GM03348 (cell line): Measurements from ENCODE around the gene UNC93A.
"Not testable (repeated sequence)": the region's sequence is repeated elsewhere in the genome, so short reads cannot be mapped to it uniquely, and the experiment has no call there.

Source experiments
- DNase-seq: peaks from one replicate; pipeline ENCODE4 v3.0.0; 2012; ENCODE audit warnings: low spot score

Gene UNC93A

DNA sequence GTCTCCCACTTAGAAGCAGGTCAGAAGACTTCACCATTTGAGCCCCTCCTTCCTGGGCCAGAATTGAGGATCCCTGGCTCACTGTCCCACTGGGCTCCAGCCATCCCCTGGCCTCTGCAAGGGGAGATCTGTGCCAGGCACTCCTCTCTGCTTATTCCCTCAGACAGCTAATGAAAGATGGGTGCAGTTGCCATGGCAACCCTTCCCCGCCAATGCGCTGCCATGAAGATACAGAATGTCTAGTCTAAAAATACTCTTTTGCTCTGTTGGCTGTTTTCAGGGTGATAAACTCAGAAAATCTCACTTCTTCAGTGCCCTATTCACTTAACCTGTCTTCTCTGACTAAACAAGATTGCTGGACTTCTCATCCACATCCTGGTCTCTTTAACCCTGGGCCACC, 20.2 kb downstream of the UNC93A start:
- no peak for DNase-seq

DNA sequence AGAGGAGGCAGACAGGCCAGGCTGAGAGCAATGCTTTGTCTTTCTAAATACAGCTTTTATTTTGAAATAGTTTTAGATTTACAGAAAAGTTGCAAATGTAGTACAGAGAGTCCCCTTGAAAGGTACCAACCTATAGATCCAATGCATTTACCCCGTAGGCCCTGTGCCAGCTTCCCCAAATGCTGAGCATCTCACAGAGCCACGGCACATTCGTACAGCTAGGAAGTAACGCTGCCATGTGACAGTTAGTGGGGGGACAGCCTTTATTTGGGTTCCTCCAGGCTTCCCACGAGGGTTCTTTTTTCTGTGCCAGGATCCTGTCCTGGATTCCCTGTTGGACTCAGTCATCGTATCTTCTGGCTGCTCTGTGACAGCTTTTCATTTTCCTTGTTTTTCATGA, 20.6 kb downstream of the UNC93A start:
- DNase-seq = not testable (repeated sequence)

DNA sequence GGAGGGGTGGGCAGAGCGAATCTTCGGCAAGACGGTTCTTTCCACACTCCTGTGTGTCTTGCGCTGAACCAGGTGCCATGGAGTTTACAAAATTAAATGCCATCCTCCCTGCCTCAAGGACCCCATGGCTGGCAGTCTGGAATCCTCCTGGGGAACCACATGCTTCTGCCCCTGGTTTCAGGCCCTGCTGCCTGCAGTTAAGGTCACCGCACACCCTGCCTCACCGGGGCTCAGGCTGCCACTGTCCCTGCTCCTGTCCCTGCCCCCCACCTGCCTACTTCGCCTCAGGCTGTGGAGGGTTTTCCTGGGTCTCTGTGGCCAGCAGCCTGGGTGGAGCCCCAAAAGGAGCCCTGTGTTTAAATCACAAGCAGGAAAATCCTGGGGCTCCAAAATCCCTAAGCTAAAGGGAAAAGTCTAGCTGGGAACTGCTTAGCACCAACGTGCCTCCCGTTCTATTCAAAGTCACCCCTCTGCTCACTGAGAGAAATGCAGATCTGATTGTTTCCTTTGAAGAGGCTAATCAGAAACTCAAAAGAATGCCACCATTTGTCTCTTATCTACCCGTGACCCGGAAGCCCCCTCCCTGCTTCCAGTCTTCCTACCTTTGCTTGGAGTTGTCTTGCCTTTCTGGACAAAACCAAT, 23.2 kb downstream of the UNC93A start:
- DNase-seq = no peak

DNA sequence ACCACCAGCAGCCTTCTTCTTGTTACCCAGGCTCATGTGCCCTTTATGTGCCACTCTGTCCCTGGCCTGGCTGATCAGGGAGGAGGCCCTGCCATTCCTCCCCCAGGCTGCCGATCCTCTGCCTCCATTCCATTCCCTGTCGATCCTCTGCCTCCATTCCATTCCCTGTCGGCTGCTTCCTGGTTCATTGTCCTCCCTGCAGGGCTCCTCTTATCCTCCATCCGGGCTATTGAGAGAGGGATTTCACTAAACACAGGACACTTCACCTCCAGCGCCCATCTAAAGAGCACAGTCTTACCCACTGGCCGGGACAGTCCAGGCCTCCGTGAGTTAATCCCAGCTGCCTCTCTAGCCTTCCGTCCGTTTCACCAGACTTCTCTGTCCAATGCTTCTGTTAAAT, 26.1 kb downstream of the UNC93A start:
- no peak for DNase-seq

DNA sequence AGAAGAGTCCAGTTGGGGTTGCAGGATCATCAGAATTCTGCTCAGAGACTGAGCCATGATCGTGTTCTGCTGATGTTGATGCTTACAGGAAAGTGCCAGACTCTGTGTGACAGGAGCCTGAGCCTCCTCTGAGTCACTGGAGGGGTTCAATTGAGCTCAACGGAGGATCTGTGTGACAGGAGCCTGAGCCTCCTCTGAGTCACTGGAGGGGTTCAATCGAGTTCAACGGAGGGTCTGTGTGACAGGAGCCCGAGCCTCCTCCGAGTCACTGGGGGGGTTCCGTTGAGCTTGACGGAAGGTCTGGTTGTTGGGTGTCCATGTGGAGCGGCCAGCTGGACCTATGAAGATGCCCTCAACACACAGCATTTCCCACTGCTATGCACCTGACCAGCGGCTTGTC, 27.2 kb downstream of the UNC93A start:
- not testable (repeated sequence) for DNase-seq

DNA sequence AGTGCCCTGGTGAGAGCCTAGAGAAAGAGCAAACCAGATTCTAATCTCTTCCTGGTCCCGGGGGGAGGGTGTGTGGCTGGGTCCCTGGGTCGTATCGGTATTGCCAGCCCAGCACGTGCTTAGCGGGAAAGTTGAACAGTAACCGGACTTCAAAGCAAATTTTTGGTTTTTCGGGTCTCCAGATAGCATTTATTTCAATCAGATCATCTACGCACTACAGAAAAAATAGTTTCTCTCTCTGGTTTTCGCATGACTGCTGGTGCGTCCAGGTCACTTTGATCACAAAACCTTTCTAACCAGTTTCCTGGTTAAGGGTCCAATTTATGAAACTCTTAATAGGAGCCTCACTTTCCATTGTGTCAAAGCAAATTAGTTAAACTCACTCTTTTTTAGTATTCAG, 27.7 kb downstream of the UNC93A start:
- not testable (repeated sequence) for DNase-seq

DNA sequence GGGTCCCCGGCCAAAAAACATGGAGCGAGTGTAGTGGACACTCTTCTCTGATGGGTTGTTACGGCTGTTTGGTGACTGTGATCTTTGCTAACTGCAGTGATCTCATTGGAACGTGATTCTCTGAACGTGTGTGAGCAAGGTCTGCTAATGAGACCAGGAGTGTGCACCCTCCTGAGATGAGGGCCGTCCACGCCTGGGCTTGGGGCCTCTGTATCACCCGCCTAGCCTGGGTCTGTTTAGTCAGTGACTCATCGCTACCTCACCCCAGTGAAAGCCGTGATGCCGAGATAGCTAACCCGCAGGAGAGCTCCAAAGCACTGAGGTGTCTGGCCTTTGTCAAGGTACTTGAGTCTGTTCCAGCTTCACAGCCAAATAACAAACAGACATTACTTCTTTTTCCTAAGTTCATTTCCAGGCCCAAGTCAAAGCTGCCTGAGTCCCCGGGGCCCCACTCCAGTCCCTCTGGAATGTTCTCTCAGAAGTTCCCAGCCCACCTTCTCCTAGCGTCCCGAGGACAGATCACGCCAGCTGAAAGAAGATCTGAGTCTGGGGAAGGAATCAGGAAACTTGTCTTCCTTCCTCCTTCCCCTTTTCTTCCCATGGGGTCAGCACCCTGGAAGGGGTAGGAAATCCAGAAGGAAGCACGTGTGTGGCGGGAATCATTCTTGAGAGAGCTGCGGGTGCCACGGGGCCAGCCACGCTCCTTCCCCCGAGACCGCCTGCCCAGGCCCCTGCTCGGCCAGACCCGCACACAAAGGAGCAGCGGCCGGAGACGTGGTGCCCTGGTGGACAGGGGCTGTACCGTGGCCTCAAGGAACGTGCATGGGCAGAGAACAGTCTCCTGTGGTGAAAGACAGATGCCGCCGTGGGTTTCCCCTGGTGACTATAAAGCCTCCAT, 29.0 kb downstream of the UNC93A start:
- not testable (repeated sequence) for DNase-seq

DNA sequence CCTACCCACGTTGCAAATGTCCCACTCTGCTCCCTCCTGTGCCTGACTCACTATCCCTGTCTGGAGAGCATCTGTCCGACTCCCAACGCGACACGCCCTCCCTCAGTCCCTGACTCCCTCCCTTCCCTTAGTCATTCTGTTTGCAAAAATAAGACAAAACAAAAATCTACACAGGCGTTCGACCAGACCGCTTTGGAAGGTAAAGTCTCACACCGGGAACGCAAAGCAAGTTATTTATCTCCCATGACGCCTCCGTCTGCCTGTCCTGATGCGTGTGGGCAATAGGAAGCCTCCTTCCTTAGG, 29.6 kb downstream of the UNC93A start:
- DNase-seq = not testable (repeated sequence)

DNA sequence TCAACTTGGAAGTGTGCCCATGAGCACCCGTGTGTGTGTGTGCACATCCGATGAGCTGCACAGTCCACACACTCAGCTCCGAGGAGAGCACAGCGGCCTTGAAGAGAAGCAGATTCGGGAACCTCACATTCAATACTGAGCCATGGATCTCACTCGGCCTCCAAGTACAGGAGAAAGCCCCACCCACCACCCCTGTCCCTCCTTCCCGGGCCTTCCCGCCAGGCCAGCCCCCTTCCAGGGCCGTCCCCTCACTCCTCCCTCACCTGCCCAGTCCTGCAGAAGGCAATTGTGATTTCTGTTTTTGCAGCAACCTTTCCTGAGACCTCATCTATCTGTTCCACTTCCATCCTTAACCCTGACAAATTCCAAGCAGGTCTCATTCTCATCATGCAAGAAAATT, 30.1 kb downstream of the UNC93A start:
- DNase-seq = not testable (repeated sequence)

DNA sequence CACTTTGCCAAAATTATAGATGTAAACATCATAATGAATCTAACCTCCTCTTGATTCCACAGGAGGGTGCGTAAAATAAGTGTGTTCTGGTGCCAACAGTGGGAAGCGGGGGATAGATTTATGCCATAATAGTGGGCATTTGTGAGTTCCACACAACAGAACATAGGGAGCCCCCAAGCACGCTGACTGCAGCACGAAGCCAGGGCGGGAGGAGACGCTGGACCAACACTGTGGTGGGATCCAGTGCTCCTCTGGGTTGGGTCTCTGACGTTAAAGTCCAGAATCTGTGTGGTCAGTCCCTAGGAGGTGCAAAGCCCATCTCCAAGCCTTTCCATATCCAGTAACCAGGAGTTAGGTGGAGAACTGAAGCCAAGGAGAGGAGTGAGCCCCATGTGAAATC, 32.0 kb downstream of the UNC93A start:
- no peak for DNase-seq

DNA sequence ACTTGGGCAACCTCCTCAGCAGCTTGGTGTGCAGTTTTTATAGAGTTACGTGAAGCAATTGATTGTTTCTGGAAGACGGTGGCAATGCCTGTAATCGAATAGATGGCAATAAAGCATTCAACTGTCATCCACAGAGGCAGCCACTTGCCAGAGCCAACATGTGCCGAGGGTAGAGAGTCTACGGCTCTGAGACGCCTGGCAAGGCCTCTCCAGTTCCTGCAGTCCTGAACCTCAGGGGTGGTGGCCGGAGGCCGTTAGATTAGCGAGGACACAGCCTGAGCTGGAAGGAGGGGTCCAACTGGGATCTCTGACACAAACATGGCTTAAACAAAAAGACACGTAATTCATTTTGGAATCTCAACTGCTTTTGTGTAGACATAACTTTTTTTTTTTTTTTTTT, 33.0 kb downstream of the UNC93A start:
- DNase-seq = no peak

DNA sequence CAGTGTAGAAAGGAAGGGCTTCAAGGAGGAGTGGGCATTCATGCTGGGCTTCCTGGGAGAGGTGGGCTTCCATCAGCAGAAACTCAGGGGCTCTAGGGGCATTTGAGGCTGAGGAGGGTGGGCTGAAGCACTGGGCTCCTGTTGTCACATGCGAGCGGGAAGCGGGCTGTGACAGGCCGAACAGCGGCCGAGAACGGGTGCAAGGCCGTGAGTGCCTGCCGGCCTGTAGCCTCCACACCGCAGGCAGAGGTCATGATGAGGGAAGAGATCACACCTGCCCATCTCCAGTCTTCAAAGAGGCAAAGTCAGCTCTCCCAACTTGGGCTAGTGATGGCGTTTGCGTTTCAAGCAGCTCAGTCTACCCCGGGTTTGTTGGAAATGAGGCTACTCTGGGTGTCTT, 34.7 kb downstream of the UNC93A start:
- DNase-seq = no peak

DNA sequence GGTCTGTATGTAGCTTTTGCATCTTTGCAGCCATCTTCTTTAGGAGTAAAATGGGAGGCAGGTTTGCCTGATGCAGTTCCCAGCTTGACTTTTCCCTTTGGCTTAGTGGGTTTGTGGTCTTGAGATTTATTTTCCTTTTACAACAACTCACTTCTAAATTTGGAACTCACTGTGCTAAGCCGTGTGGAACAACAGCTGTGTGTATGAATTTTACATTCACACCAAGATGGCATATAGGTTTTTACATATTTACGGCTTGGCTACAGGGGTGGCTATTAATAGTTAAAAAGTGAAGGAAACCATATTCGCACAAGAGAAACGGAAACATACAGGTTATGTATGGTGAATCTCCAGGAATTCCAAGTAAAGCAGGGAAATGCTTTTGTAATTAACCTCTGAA, 36.3 kb downstream of the UNC93A start:
- no peak for DNase-seq

DNA sequence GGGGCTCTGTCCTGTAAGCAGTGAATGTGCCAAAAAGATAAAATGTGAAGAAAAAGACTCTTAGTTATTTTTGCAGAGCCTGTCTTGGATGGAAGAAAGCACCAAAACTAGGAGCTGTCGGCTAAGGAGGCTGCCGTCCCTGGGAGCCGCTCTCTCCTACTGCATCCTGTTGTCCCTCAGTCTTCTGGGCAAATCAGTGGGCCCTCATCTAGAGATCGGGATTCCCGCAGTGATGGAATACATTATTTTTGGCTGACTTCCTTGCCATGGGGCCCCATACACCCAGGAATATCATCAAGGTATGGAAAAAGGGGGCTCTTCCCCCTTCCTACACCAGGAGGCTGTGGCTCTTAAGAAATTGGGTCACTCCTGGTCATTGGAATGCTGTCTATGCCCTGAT, 37.0 kb downstream of the UNC93A start:
- DNase-seq = no peak

DNA sequence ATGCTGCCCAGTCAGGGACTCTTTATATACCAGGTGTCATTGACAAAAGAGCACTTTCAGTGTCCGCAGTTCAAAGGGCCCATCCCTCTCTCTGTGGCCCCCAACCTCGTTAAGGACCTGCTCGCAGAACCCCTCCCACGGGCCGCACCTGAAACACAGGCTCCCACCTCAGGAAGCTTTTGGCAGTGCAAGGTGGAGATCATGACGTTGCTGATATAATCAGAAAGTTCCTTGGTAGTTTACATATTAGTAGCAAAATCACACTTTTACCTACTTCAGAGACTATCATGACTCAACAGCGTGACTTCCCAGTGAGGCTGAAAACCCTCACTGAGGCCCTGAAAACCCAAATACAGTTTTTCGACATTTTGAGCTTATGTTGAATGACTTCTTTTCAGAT, 37.9 kb downstream of the UNC93A start:
- no peak for DNase-seq

DNA sequence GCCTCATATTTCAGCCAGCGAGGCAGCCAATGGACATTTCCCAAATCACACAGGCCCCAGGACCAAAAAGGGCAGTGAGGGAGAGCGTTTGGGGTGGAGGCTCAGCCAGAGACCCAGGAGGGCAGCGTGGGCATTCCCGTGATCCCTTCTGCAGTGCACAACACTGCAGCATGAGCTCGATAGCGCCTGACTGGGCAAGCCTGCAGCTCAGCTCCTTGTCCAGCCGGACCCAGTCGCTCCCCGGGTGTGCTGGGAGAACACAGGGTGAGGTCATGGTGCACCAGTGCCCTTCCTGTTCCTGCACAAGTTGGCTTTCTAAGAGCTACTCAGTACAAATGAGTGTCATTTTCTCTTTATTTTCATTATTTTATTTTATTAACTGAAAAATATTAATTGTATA, 39.6 kb downstream of the UNC93A start:
- no peak for DNase-seq

DNA sequence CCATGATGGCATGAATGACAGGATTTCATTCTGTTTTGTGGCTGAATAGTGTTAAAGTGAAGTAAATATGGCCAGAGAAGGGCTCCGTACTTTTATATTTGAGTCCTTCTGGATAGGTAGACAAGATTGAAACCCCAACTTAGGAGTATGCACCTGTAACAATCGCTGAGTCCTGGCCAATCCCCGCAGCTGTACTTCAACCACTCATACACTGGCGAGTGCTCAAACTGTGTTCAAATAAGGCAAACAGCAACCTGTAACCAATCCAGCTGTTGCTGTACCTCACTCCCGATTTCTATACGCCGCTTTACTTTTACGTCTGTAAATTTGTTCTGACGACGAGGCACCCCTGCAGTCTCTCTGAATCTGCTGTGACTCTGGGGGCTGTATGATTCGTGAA, 40.5 kb downstream of the UNC93A start:
- no peak for DNase-seq

DNA sequence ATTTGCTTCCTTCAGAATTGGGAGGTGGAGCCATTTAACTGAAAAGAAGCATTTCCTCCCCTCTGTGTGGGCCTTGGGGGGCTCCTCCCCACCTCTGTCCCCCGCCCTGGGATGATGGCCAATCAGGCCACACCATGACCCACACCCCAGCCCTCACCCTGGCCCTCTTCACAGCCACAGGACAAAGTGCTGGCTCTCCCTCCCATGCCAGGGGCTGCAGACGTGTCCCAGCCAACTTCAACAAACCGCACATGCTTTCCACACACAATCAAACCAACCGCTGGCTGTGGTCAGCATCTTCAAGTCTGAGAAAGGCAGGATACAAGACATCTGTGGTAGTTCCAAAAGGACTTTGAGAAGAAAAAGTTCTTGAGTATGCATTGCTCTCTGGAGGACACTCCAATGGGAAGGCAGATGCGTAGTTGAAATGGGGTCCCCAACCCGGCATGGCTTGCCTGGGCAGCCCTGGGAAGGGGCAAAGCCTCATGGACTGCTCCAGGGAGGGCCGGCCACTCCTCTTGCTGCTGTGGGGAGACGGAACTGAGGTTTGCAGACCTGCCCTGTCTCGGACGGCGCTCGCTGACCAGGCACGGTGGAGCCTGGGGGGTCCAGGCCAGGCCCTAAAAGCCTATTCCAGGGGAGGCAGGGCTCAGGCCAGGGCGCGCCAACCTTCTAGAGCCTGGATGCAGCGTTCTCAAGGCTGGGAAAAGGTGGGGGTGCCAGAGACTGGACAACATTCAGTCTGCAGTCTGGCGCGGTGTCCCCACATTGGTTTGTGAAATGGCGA, 45.9 kb downstream of the UNC93A start:
- no peak for DNase-seq

DNA sequence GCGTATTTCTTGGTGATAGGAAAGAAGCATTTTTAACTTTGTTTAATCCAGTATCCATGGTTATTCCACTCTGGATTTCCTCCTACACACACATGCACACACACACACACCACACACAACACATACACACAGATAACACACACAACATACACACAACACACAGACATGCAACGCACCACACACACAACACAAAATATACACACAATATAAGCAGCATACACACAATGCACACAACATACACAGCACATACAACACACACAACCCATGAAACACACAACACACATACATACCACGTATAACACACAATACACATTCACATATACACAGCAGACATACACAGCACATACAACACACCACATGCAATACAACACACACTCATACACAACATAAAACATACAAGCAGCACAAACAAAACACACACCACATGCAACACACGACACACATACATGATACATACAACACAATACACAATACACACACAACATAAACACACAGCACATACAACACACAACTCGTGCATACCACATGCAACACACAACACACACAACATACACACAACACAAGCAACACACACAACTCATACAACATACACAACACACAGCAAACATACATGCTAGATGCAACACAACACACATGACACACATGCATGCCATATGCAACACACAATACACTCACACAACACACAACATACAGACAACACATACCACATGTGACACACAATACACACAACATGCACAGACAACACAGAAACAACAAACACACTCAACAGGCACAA, 46.7 kb downstream of the UNC93A start:
- DNase-seq = no peak

DNA sequence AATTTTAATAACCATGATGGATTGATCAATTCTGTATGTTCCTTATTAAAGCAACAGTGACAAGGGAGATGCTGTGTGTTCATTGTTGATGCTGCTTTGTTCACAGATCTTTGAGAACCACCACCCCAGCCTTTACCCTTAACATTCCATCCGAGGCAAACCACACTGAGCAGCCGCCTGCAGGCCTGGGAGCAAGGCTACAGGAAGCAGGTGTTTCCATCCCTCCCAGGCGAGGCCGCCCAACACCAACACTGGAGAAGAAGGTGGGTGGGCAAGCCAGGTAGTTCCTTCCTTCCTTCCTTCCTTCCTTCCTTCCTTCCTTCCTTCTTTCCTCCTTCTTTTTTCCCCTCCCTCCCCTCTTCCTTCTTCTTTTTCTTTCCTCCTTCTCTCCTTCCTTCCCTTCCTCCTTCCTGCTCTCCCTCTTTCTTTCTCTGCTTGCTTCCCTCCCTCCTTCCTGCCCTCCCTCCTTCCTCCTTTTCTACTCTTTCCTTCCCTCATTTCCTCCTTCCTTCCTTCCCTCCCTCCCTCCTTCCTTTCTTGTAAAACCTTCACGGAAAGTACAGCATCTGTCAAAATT, 47.5 kb downstream of the UNC93A start:
- DNase-seq = no peak

DNA sequence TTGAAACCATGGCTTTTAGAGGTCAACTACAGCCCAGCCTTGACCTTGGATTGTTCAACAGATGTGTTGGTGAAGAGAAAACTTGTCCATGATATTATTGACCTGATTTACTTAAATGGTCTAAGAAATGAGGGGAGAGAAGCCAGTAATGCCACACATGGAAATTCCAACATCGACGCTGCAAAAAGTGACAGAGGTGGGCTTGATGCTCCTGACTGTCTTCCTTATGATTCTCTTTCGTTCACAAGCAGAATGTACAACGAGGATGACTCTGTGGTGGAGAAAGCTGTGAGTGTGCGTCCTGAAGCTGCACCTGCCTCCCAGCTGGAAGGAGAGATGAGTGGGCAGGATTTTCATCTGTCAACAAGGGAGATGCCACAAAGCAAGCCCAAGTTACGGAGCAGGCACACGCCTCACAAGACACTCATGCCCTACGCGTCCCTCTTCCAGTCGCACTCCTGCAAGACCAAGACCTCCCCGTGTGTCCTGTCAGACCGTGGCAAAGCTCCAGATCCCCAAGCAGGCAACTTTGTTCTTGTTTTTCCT, 50.0 kb downstream of the UNC93A start:
- no peak for DNase-seq
